ENCODE data around the gene SOCS1. TPM values are rescaled to one million over a fixed set of nuclear protein-coding genes. Genes with fewer than 3 reads are reported as not detected.

SOCS1 gene
- polyA plus RNA-seq, 1 of the 3 experiments (the other 2 are of a cell fraction) = 8.6 TPM

DNA sequence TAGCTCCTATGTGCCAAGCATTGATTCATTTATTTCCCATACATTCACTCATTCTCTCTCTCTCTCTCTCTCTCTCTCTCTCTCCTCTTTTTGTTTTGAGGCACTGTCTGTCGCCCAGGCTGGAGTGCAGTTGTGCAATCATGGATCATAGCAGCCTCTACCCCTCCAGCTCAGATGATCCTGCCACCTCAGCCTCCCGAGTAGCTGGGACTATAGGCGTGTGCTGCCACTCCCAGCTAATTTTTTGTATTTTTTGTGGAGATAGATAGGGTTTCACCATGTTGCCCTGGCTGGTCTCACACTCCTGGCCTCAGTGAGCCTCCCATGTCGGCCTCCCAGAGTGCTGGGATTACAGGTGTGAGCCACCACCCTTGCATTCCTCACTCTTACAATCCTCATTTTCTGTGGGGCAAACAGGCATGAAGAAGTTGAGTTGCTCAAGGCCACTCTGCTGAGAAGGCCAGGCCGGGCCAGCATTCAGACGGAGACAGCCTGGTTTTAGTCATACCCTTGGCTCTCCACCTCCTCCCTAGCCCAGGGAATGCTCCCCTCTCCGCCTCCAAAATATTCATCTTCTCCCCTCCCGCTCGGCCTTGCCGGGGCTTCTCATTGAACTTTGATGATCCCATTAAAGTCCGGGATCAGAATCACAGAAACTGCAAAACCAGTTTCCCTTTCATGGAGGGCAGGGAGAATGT, 21.0 kb upstream of the SOCS1 start:
- ChIA-PET CTCF (interaction anchor here (0.8 to 1.4 kb wide), 3 partner anchors 20 to 265 kb away, joined by 3 to 5 read pairs (median 4); partner anchors contain the start of gene SOCS1), POLR2A (no interaction called here)
- no peak for DNase-seq
- Histone ChIP-seq H2AFZ (ENCODE audit: low read depth) (no peak overlapping the region), H4K20me1 (ENCODE audit: insufficient read depth) (no peaks in the 10 kb centered on the region), H3F3A (replicated peaks; ENCODE audit: insufficient read depth) (no peaks in the 10 kb centered on the region), H3K79me2 (ENCODE audit: insufficient read depth) (no peaks in the 10 kb centered on the region), H3K9me3 (no peaks in the 10 kb centered on the region), H3K27me3 (ENCODE audit: insufficient read depth) (no peaks in the 10 kb centered on the region; the same call in none of the 2 replicates), H3K9me2 (no peaks in the 10 kb centered on the region), H3K9ac (no peak overlapping the region), H3K4me1 (ENCODE audit: control insufficient read depth in 1 of 2, insufficient read depth in 2 of 2, low read depth in 1 of 2, low read length in 1 of 2) (no peaks in the 10 kb centered on the region), H3K36me3 (replicated peaks in 1 of 2; ENCODE audit: control insufficient read depth in 1 of 2, insufficient read depth in 2 of 2, low read length in 1 of 2) (no peaks in the 10 kb centered on the region), H3K4me3 (ENCODE audit: low read depth in 2 of 2, low read length in 1 of 2) (no peak overlapping the region), H3K4me2 (no peak overlapping the region), H3K27ac (ENCODE audit: low read depth in 2 of 2, low read length in 1 of 2) (no peak overlapping the region)
- TF ChIP-seq RCOR1 (IDR thresholded peaks at IDR 0.05; ENCODE audit: low read length) = no peak
- no peak for TF ChIP-seq CHD2 (IDR thresholded peaks at IDR 0.05; ENCODE audit: low read length, partially characterized antibody)
- TF ChIP-seq NRF1 (IDR thresholded peaks at IDR 0.05; ENCODE audit: low read depth, low read length) = no peak
- WGBS (ENCODE audit: low lambda C conversion rate) = 76% methylated on average over 11 of the region's 11 CpGs

DNA sequence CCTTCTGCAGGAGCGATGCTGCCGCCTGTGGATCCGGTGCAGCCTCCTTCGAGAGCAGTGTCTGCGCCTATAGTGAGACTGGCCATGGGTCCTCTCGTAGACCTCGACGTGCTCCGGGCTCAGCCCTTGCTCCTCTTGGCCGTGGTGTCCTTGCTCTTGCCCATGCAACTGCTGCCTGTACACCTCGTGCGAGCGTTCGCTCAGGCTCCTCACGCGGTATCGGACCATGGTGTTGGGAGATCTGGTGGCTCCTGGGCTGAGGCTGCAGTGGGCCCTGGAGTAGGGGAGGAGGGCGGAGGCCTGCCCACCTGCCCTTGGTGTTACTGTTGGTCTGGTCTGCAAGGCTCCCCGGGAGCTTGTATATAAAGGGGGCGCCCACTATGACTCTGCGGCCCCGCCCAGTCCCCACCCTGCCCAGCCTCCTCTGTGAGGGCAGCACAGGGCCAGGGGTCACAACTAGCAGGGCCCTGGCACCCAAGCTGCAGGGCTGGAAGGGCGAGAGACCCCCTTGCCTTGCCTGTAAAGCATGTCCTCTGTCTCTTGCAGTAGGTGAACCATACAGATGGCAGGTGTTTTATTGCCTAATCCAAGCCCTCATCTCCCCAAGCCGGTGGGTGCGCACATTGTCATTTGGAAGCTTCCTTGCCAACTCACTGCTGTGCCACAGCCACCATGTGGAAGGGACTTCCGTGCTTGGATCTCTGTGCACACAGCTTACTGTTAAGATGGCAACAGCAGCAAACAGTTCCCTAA, 20.3 kb upstream of the SOCS1 start, which contains the start of gene PRM2:
Gene PRM2, minus strand, starts transcription at position 338 of the 753 bp plus-strand sequence. Its CDS starts 110 bp downstream, at position 228.
- Histone ChIP-seq H3K79me2 (ENCODE audit: insufficient read depth) (no peaks in the 10 kb centered on the region), H3K4me3 (ENCODE audit: low read depth in 2 of 2, low read length in 1 of 2) (no peak within 1 kb of the TSS), H2AFZ (ENCODE audit: low read depth) (no peak within 1 kb of the TSS), H3K27ac (ENCODE audit: low read depth in 2 of 2, low read length in 1 of 2) (no peak within 1 kb of the TSS), H3K4me2 (no peak within 1 kb of the TSS), H3F3A (replicated peaks; ENCODE audit: insufficient read depth) (no peaks in the 10 kb centered on the region), H3K9me2 (no peaks in the 10 kb centered on the region), H4K20me1 (ENCODE audit: insufficient read depth) (no peaks in the 10 kb centered on the region), H3K4me1 (ENCODE audit: control insufficient read depth in 1 of 2, insufficient read depth in 2 of 2, low read depth in 1 of 2, low read length in 1 of 2) (no peaks in the 10 kb centered on the region), H3K36me3 (replicated peaks in 1 of 2; ENCODE audit: control insufficient read depth in 1 of 2, insufficient read depth in 2 of 2, low read length in 1 of 2) (no peaks in the 10 kb centered on the region), H3K27me3 (ENCODE audit: insufficient read depth) (no peaks in the 10 kb centered on the region; the same call in none of the 2 replicates), H3K9me3 (no peaks in the 10 kb centered on the region), H3K9ac (no peak within 1 kb of the TSS)
- no peak for TF ChIP-seq RFX5 (IDR thresholded peaks at IDR 0.05; ENCODE audit: low read length)
- TF ChIP-seq JUND (IDR thresholded peaks at IDR 0.05) = no peak
- TF ChIP-seq GABPA (IDR thresholded peaks at IDR 0.05; ENCODE audit: low read depth) = no peak
- no peak for TF ChIP-seq YY1 (IDR thresholded peaks at IDR 0.05; ENCODE audit: low read depth)
- no peak for TF ChIP-seq GATA2 (CRISPR knock-in tag; IDR thresholded peaks at IDR 0.05)
- TF ChIP-seq, protein P1, sequence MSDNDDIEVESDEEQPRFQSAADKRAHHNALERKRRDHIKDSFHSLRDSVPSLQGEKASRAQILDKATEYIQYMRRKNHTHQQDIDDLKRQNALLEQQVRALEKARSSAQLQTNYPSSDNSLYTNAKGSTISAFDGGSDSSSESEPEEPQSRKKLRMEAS (IDR thresholded peaks at IDR 0.05; ENCODE audit: low read depth) = no peak
- TF ChIP-seq FOSL2 (IDR thresholded peaks at IDR 0.05; ENCODE audit: borderline replicate concordance, low read depth) = no peak
- no peak for TF ChIP-seq RAD21 (IDR thresholded peaks at IDR 0.05; ENCODE audit: low read length)
- no peak for TF ChIP-seq SMC3 (IDR thresholded peaks at IDR 0.05; ENCODE audit: low read depth, low read length)
- no peak for TF ChIP-seq TAF1 (IDR thresholded peaks at IDR 0.05; ENCODE audit: borderline replicate concordance, low read depth, low read length)
- TF ChIP-seq EZH2phosphoT487 (IDR thresholded peaks at IDR 0.05; ENCODE audit: borderline replicate concordance, low read depth) = no peak
- TF ChIP-seq NFIC (IDR thresholded peaks at IDR 0.05; ENCODE audit: borderline replicate concordance) = no peak
- TF ChIP-seq, protein P2, sequence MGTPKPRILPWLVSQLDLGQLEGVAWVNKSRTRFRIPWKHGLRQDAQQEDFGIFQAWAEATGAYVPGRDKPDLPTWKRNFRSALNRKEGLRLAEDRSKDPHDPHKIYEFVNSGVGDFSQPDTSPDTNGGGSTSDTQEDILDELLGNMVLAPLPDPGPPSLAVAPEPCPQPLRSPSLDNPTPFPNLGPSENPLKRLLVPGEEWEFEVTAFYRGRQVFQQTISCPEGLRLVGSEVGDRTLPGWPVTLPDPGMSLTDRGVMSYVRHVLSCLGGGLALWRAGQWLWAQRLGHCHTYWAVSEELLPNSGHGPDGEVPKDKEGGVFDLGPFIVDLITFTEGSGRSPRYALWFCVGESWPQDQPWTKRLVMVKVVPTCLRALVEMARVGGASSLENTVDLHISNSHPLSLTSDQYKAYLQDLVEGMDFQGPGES (IDR thresholded peaks at IDR 0.05; ENCODE audit: low read depth, low read length) = no peak
- TF ChIP-seq TEAD4 (IDR thresholded peaks at IDR 0.05; ENCODE audit: borderline replicate concordance, insufficient read depth) = no peak
- TF ChIP-seq POLR2AphosphoS5 (IDR thresholded peaks at IDR 0.05; ENCODE audit: low read depth, low read length) = no peak
- TF ChIP-seq FOXJ3 (CRISPR knock-in tag; IDR thresholded peaks at IDR 0.05) = no peak
- TF ChIP-seq, protein P3, sequence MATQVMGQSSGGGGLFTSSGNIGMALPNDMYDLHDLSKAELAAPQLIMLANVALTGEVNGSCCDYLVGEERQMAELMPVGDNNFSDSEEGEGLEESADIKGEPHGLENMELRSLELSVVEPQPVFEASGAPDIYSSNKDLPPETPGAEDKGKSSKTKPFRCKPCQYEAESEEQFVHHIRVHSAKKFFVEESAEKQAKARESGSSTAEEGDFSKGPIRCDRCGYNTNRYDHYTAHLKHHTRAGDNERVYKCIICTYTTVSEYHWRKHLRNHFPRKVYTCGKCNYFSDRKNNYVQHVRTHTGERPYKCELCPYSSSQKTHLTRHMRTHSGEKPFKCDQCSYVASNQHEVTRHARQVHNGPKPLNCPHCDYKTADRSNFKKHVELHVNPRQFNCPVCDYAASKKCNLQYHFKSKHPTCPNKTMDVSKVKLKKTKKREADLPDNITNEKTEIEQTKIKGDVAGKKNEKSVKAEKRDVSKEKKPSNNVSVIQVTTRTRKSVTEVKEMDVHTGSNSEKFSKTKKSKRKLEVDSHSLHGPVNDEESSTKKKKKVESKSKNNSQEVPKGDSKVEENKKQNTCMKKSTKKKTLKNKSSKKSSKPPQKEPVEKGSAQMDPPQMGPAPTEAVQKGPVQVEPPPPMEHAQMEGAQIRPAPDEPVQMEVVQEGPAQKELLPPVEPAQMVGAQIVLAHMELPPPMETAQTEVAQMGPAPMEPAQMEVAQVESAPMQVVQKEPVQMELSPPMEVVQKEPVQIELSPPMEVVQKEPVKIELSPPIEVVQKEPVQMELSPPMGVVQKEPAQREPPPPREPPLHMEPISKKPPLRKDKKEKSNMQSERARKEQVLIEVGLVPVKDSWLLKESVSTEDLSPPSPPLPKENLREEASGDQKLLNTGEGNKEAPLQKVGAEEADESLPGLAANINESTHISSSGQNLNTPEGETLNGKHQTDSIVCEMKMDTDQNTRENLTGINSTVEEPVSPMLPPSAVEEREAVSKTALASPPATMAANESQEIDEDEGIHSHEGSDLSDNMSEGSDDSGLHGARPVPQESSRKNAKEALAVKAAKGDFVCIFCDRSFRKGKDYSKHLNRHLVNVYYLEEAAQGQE (IDR thresholded peaks at IDR 0.05; ENCODE audit: low read depth, low read length) = no peak
- 75% methylated on average over 12 of the region's 26 CpGs for WGBS (ENCODE audit: low lambda C conversion rate)
- POLR2A ChIA-PET = no interaction called here
- no peak for DNase-seq
- CTCF ChIA-PET = interaction anchor here (0.8 to 1.4 kb wide), 3 partner anchors 21 to 264 kb away, joined by 3 to 5 read pairs (median 4); partner anchors contain the start of gene SOCS1
